ENCODE data around the gene SLC12A8.
A peak's percentile ranks its signal among the peaks of the same experiment; 100 is the strongest.

The SLC12A8 gene

GRCh38 chr3:125194849-125195601, 17.5 kb downstream of the SLC12A8 start:
- no peaks in the 10 kb centered on the region for H3K27me3 ChIP-seq (replicated peaks; ENCODE audit: control insufficient read depth, insufficient read depth, low read length)
- H3K4me1 ChIP-seq (ENCODE audit: control insufficient read depth, insufficient read depth, low read length) = peaks cover 5% of the 10 kb centered on the region
- no peaks in the 10 kb centered on the region for H3K36me3 ChIP-seq (ENCODE audit: control insufficient read depth, insufficient read depth, low read length, severe bottlenecking)
- no peak overlapping the region for H3K4me3 ChIP-seq (ENCODE audit: low read length)
- peak; percentile 87 for DNase-seq (ENCODE audit: low read depth)
- no peaks in the 10 kb centered on the region for H3K9me3 ChIP-seq (ENCODE audit: control insufficient read depth, low read length)
- no peak overlapping the region for H3K9ac ChIP-seq (ENCODE audit: low read length)

- no peaks in the 10 kb centered on the region for H3K27me3 ChIP-seq (replicated peaks; ENCODE audit: control insufficient read depth, insufficient read depth, low read length)
- DNase-seq (ENCODE audit: low read depth) = peak; percentile 30
- H3K9me3 ChIP-seq (ENCODE audit: control insufficient read depth, low read length) = no peaks in the 10 kb centered on the region
- no peak overlapping the region for H3K4me3 ChIP-seq (ENCODE audit: low read length)
- no peak overlapping the region for H3K9ac ChIP-seq (ENCODE audit: low read length)
- no peaks in the 10 kb centered on the region for H3K36me3 ChIP-seq (ENCODE audit: control insufficient read depth, insufficient read depth, low read length, severe bottlenecking)
- H3K4me1 ChIP-seq (ENCODE audit: control insufficient read depth, insufficient read depth, low read length) = peaks cover 5% of the 10 kb centered on the region
Measured at GRCh38 chr3:125194061-125194848, 18.3 kb downstream of the SLC12A8 start.

- Histone ChIP-seq H3K27me3 (replicated peaks; ENCODE audit: control insufficient read depth, insufficient read depth, low read length) (no peaks in the 10 kb centered on the region), H3K9me3 (ENCODE audit: control insufficient read depth, low read length) (no peaks in the 10 kb centered on the region), H3K36me3 (ENCODE audit: control insufficient read depth, insufficient read depth, low read length, severe bottlenecking) (no peaks in the 10 kb centered on the region), H3K9ac (ENCODE audit: low read length) (no peak overlapping the region), H3K4me1 (ENCODE audit: control insufficient read depth, insufficient read depth, low read length) (peaks cover 5% of the 10 kb centered on the region), H3K4me3 (ENCODE audit: low read length) (no peak overlapping the region)
- DNase-seq (ENCODE audit: low read depth) = no peak
Measured at GRCh38 chr3:125192190-125193035, 20.1 kb downstream of the SLC12A8 start.

- Histone ChIP-seq H3K4me3 (ENCODE audit: low read length) (no peak overlapping the region), H3K9me3 (ENCODE audit: control insufficient read depth, low read length) (no peaks in the 10 kb centered on the region), H3K9ac (ENCODE audit: low read length) (no peak overlapping the region), H3K27me3 (replicated peaks; ENCODE audit: control insufficient read depth, insufficient read depth, low read length) (no peaks in the 10 kb centered on the region), H3K36me3 (ENCODE audit: control insufficient read depth, insufficient read depth, low read length, severe bottlenecking) (no peaks in the 10 kb centered on the region), H3K4me1 (ENCODE audit: control insufficient read depth, insufficient read depth, low read length) (peaks cover 5% of the 10 kb centered on the region)
- DNase-seq (ENCODE audit: low read depth) = no peak
Measured at GRCh38 chr3:125191730-125192129, 20.8 kb downstream of the SLC12A8 start.

GRCh38 chr3:125191256-125191655, 21.3 kb downstream of the SLC12A8 start:
- no peak for DNase-seq (ENCODE audit: low read depth)
- no peaks in the 10 kb centered on the region for H3K36me3 ChIP-seq (ENCODE audit: control insufficient read depth, insufficient read depth, low read length, severe bottlenecking)
- H3K9ac ChIP-seq (ENCODE audit: low read length) = no peak overlapping the region
- H3K4me3 ChIP-seq (ENCODE audit: low read length) = no peak overlapping the region
- H3K9me3 ChIP-seq (ENCODE audit: control insufficient read depth, low read length) = no peaks in the 10 kb centered on the region
- H3K27me3 ChIP-seq (replicated peaks; ENCODE audit: control insufficient read depth, insufficient read depth, low read length) = no peaks in the 10 kb centered on the region
- peaks cover 5% of the 10 kb centered on the region for H3K4me1 ChIP-seq (ENCODE audit: control insufficient read depth, insufficient read depth, low read length)

GRCh38 chr3:125190786-125191185, 21.8 kb downstream of the SLC12A8 start:
- H3K9me3 ChIP-seq (ENCODE audit: control insufficient read depth, low read length) = no peaks in the 10 kb centered on the region
- DNase-seq (ENCODE audit: low read depth) = no peak

GRCh38 chr3:125189378-125190165, 23.0 kb downstream of the SLC12A8 start:
- DNase-seq (ENCODE audit: low read depth) = no peak
- Histone ChIP-seq H3K36me3 (ENCODE audit: control insufficient read depth, insufficient read depth, low read length, severe bottlenecking) (no peaks in the 10 kb centered on the region), H3K4me1 (ENCODE audit: control insufficient read depth, insufficient read depth, low read length) (peaks cover 3% of the 10 kb centered on the region), H3K4me3 (ENCODE audit: low read length) (no peak overlapping the region), H3K27me3 (replicated peaks; ENCODE audit: control insufficient read depth, insufficient read depth, low read length) (no peaks in the 10 kb centered on the region), H3K9ac (ENCODE audit: low read length) (no peak overlapping the region), H3K9me3 (ENCODE audit: control insufficient read depth, low read length) (no peaks in the 10 kb centered on the region)

More at GRCh38 chr3:125190786-125191185, 21.8 kb downstream of the SLC12A8 start:
- H3K36me3 ChIP-seq (ENCODE audit: control insufficient read depth, insufficient read depth, low read length, severe bottlenecking) = no peaks in the 10 kb centered on the region
- H3K4me1 ChIP-seq (ENCODE audit: control insufficient read depth, insufficient read depth, low read length) = peaks cover 8% of the 10 kb centered on the region
- no peaks in the 10 kb centered on the region for H3K27me3 ChIP-seq (replicated peaks; ENCODE audit: control insufficient read depth, insufficient read depth, low read length)
- no peak overlapping the region for H3K9ac ChIP-seq (ENCODE audit: low read length)
- no peak overlapping the region for H3K4me3 ChIP-seq (ENCODE audit: low read length)

GRCh38 chr3:125188955-125189354, 23.6 kb downstream of the SLC12A8 start:
- no peak for DNase-seq (ENCODE audit: low read depth)
- Histone ChIP-seq H3K4me1 (ENCODE audit: control insufficient read depth, insufficient read depth, low read length) (peaks cover 3% of the 10 kb centered on the region), H3K27me3 (replicated peaks; ENCODE audit: control insufficient read depth, insufficient read depth, low read length) (no peaks in the 10 kb centered on the region), H3K9ac (ENCODE audit: low read length) (no peak overlapping the region), H3K9me3 (ENCODE audit: control insufficient read depth, low read length) (no peaks in the 10 kb centered on the region), H3K36me3 (ENCODE audit: control insufficient read depth, insufficient read depth, low read length, severe bottlenecking) (no peaks in the 10 kb centered on the region), H3K4me3 (ENCODE audit: low read length) (no peak overlapping the region)

- Histone ChIP-seq H3K27me3 (replicated peaks; ENCODE audit: control insufficient read depth, insufficient read depth, low read length) (no peaks in the 10 kb centered on the region), H3K9me3 (ENCODE audit: control insufficient read depth, low read length) (no peaks in the 10 kb centered on the region), H3K9ac (ENCODE audit: low read length) (no peak overlapping the region), H3K36me3 (ENCODE audit: control insufficient read depth, insufficient read depth, low read length, severe bottlenecking) (no peaks in the 10 kb centered on the region), H3K4me3 (ENCODE audit: low read length) (no peak overlapping the region), H3K4me1 (ENCODE audit: control insufficient read depth, insufficient read depth, low read length) (peaks cover 3% of the 10 kb centered on the region)
- no peak for DNase-seq (ENCODE audit: low read depth)
Measured at GRCh38 chr3:125187599-125187910, 25.0 kb downstream of the SLC12A8 start.

GRCh38 chr3:125186800-125187598, 25.5 kb downstream of the SLC12A8 start:
- no peak for DNase-seq (ENCODE audit: low read depth)

More at GRCh38 chr3:125186800-125187598, 25.5 kb downstream of the SLC12A8 start:
- Histone ChIP-seq H3K4me1 (ENCODE audit: control insufficient read depth, insufficient read depth, low read length) (peaks cover 3% of the 10 kb centered on the region), H3K9me3 (ENCODE audit: control insufficient read depth, low read length) (no peaks in the 10 kb centered on the region), H3K4me3 (ENCODE audit: low read length) (no peak overlapping the region), H3K9ac (ENCODE audit: low read length) (no peak overlapping the region), H3K27me3 (replicated peaks; ENCODE audit: control insufficient read depth, insufficient read depth, low read length) (no peaks in the 10 kb centered on the region), H3K36me3 (ENCODE audit: control insufficient read depth, insufficient read depth, low read length, severe bottlenecking) (no peaks in the 10 kb centered on the region)
